Breast epithelium (tissue), 3 donors: ENCODE results near the gene SWSAP1.

Experiments
- CTCF ChIP-seq, 3 donors: fragments of 450-650 bp; IDR thresholded peaks; one replicate each; pipeline ENCODE4 v1.5.1; 2016 to 2017; ENCODE audit warnings: antibody characterized with exemption in 3 of 3, mild to moderate bottlenecking in 3 of 3, moderate library complexity in 3 of 3
- POLR2AphosphoS5 ChIP-seq, 3 donors: sonication (generic); formaldehyde crosslinking; IDR thresholded peaks; one replicate each; pipeline ENCODE4 v1.6.1; 2017; ENCODE audit warnings: antibody characterized with exemption in 3 of 3

DNA sequence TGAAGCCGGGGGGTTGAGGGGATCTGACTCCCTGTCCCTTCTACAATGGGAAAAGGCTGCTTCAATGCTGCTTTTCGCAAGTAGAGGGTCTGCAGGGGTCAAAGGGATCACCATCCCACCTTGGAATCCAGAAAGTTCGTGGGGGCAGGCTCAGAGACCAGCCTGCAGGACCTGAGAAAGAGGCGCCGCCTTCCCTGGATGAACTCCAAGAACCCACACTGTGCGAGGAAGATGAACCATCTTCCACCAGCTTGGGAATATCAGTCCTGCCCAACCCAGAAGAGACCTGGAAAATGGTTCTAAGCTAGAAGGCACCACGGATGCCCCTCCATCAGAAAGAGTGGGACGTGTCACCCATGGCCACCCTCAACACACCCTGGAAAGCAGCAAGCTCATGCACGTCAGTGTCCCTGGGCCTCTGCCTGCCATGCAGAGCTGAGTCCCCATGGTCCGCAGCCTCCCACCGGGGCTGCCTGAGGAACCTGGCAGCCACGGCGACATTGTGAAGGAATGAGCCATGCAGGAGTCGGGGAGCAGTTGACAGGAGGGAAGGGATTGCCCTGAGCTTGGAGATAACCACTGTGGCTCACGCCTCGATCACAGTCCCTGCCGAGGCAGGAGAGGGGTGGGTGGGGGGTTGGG is 49.6 kb upstream of the SWSAP1 start:
- TF ChIP-seq CTCF (IDR thresholded peaks at IDR 0.05) (no peak), POLR2AphosphoS5 (IDR thresholded peaks at IDR 0.05) (no peak)
